Stomach (tissue), 4 donors: ENCODE data around the gene CLEC4G.

Experiments
- CTCF ChIP-seq, 7 experiments: fragments of 450-650 bp in 4 of 7; fragments of 200-600 bp in 3 of 7; sonication (generic) in 3 of 7; IDR thresholded peaks; one replicate each; pipeline ENCODE4 v1.5.1; 2016 to 2019; ENCODE audit warnings: antibody characterized with exemption in 7 of 7, control low read depth in 2 of 7, mild to moderate bottlenecking in 1 of 7
- EP300 ChIP-seq: sonication (generic); formaldehyde crosslinking; IDR thresholded peaks from one replicate; pipeline ENCODE4 v1.6.1; 2017; ENCODE audit warnings: antibody characterized with exemption
- POLR2A ChIP-seq, 4 donors: fragments of 450-650 bp; IDR thresholded peaks; one replicate each; pipeline ENCODE4 v1.6.1; 2016; ENCODE audit warnings: antibody characterized with exemption in 4 of 4, control low read depth in 2 of 4, mild to moderate bottlenecking in 1 of 4, moderate library complexity in 1 of 4
- POLR2AphosphoS5 ChIP-seq, 3 donors: sonication (generic); formaldehyde crosslinking; IDR thresholded peaks; one replicate each; pipeline ENCODE4 v1.6.1; 2016; ENCODE audit warnings: antibody characterized with exemption in 3 of 3

DNA sequence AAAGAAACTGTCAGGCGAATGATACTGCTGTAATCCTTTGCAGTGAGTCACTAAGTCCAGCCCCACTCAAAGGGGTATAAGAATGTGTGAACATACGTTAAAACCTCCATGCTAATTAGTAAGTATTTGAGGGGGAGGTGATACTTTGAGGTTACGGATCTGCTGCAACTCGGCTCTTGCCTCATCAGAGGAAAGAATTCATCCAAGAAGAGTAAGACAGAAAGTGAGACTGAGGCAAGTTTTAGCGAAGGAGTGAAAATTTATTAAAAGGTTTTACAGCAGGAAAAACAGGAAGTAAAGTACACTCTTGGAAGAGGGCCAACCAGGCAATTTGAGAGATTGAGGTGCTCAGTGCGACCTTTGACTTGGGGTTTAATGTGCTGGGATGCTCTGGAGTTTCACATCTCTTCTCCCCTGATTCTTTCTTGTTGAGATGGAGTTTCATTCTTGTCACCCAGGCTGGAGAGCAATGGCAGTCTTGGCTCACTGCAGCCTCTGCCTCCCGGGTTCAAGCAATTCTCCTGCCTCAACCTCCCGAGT is 40.9 kb upstream of the CLEC4G start:
- TF ChIP-seq CTCF (IDR thresholded peaks at IDR 0.05): no peak
- TF ChIP-seq POLR2AphosphoS5 (IDR thresholded peaks at IDR 0.05): no peak
- no peak for TF ChIP-seq EP300
- TF ChIP-seq POLR2A (IDR thresholded peaks at IDR 0.05): no peak
